HEK293T (cell line): ENCODE measurements around the gene FSTL4.

Experiments
- CTCF ChIA-PET: fragments of 350-600 bp; formaldehyde crosslinking; extraction: SDS; loops from one replicate; lab custom pipeline; 2021; ENCODE audit warnings: antibody characterized with exemption, inconsistent platforms; lab: Yijun Ruan, JAX
- POLR2A ChIA-PET: fragments of 350-600 bp; formaldehyde crosslinking; extraction: SDS; loops from one replicate; lab custom pipeline; 2020; ENCODE audit warnings: antibody characterized with exemption, inconsistent platforms; lab: Yijun Ruan, JAX
- DNase-seq: peaks from one replicate; pipeline ENCODE4 v3.0.0; 2012; ENCODE audit warnings: mixed read lengths; ENCODE audit errors: extremely low spot score
- ARNT ChIP-seq: fragments of 450-650 bp; IDR thresholded peaks from 2 replicates; pipeline ENCODE4 v1.6.1; 2017; ENCODE audit warnings: mild to moderate bottlenecking
- BHLHE40 ChIP-seq: fragments of 450-650 bp; IDR thresholded peaks from 2 replicates; pipeline ENCODE4 v1.6.1; 2016; ENCODE audit warnings: mild to moderate bottlenecking, moderate library complexity, borderline replicate concordance
- CTBP1 ChIP-seq: fragments of 450-650 bp; IDR thresholded peaks from 2 replicates; pipeline ENCODE4 v1.6.1; 2016; ENCODE audit warnings: borderline replicate concordance
- ELF4 ChIP-seq: fragments of 450-650 bp; IDR thresholded peaks from 2 replicates; pipeline ENCODE4 v1.6.1; 2017; ENCODE audit warnings: antibody characterized with exemption
- FOXA1 ChIP-seq: fragments of 450-650 bp; IDR thresholded peaks from 2 replicates; pipeline ENCODE4 v1.6.1; 2016; ENCODE audit warnings: mild to moderate bottlenecking
- FOXK2 ChIP-seq: fragments of 450-650 bp; IDR thresholded peaks from 2 replicates; pipeline ENCODE4 v1.6.1; 2016; ENCODE audit warnings: mild to moderate bottlenecking
- FOXM1 ChIP-seq: fragments of 450-650 bp; IDR thresholded peaks from 2 replicates; pipeline ENCODE4 v1.6.1; 2017; ENCODE audit warnings: mild to moderate bottlenecking, borderline replicate concordance
- HDGF ChIP-seq: fragments of 450-650 bp; IDR thresholded peaks from 2 replicates; pipeline ENCODE4 v1.6.1; 2017; ENCODE audit warnings: antibody characterized with exemption, borderline replicate concordance
- L3MBTL2 ChIP-seq: fragments of 450-650 bp; conservative IDR thresholded peaks from 2 replicates; pipeline ENCODE4 v1.6.1; 2016; ENCODE audit warnings: mild to moderate bottlenecking
- LEF1 ChIP-seq: fragments of 450-650 bp; IDR thresholded peaks from 2 replicates; pipeline ENCODE4 v1.6.1; 2017; ENCODE audit warnings: mild to moderate bottlenecking, borderline replicate concordance
- NFRKB ChIP-seq: fragments of 450-650 bp; IDR thresholded peaks from 2 replicates; pipeline ENCODE4 v1.6.1; 2016; ENCODE audit warnings: mild to moderate bottlenecking, moderate library complexity
- PKNOX1 ChIP-seq: fragments of 450-650 bp; IDR thresholded peaks from 2 replicates; pipeline ENCODE4 v1.6.1; 2016
- SP1 ChIP-seq: fragments of 450-650 bp; IDR thresholded peaks from 2 replicates; pipeline ENCODE4 v1.6.1; 2017
- SUZ12 ChIP-seq: fragments of 450-650 bp; IDR thresholded peaks from 2 replicates; pipeline ENCODE4 v1.6.1; 2016; ENCODE audit warnings: mild to moderate bottlenecking
- TARDBP ChIP-seq: fragments of 450-650 bp; IDR thresholded peaks from 2 replicates; pipeline ENCODE4 v1.6.1; 2016
- ZNF384 ChIP-seq: fragments of 450-650 bp; IDR thresholded peaks from 2 replicates; pipeline ENCODE4 v1.6.1; 2016

Gene FSTL4

GRCh38 chr5:133406977-133407632 lies 205.2 kb downstream of the FSTL4 start:
- no peak for TF ChIP-seq HDGF
- TF ChIP-seq L3MBTL2: no peak
- no peak for TF ChIP-seq FOXA1
- TF ChIP-seq ARNT: no peak
- no peak for TF ChIP-seq FOXK2
- TF ChIP-seq SP1: no peak
- no peak for TF ChIP-seq ZNF384
- no peak for TF ChIP-seq PKNOX1
- no peak for TF ChIP-seq BHLHE40
- TF ChIP-seq SUZ12: no peak
- no peak for TF ChIP-seq FOXM1
- no peak for TF ChIP-seq LEF1
- no peak for TF ChIP-seq NFRKB
- TF ChIP-seq TARDBP: no peak
- no peak for TF ChIP-seq ELF4
- TF ChIP-seq CTBP1: no peak
- DNase-seq: no peak
- ChIA-PET CTCF (interaction anchor here (1.1 to 1.8 kb wide), 2 partner anchors 14 to 16 kb away, joined by 5 read pairs; no protein-coding TSS in a partner anchor), POLR2A (no interaction called here)

DNA sequence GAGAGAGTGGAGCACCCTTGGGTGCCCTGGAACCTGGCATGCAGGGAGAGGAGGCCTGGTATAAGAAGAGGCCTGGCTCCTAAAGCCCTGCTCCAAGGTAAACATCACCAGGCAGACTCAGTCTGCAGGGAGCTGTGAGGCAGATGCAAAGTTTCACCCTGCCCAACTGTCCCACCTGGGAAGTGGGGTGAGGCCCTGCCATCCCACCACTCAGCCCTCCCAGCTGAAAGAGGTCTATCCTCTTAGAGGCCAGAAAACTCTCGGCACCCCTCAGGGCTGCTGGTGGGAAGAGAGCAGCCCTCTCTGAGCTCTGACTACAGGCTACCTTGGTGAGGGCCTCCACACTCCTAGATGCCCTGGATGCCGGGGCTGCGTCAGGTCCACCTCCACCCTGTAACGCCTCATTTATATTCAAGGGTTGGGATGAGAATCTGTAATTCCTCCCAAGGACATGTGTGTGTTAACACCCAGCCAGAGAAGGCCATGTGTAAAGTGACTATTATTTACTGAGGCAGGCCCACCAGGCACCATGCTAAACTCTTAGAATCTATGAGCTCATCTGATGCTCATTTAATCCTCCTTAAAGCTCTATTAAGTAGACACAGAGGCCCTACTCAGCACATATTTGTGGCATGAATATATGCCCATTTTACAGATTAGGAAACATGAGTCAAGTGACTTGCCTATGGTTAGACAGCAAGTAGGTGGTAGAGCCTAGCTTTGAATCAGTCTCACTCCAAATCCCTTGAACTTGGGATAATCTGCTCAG lies 205.9 kb downstream of the FSTL4 start:
- DNase-seq: no peak
- ChIA-PET POLR2A (no interaction called here), CTCF (interaction anchor here (1.1 to 1.8 kb wide), 2 partner anchors 15 to 17 kb away, joined by 5 read pairs; no protein-coding TSS in a partner anchor)
- TF ChIP-seq FOXA1 (no peak), SUZ12 (no peak), CTBP1 (no peak), L3MBTL2 (no peak), SP1 (no peak)

DNA sequence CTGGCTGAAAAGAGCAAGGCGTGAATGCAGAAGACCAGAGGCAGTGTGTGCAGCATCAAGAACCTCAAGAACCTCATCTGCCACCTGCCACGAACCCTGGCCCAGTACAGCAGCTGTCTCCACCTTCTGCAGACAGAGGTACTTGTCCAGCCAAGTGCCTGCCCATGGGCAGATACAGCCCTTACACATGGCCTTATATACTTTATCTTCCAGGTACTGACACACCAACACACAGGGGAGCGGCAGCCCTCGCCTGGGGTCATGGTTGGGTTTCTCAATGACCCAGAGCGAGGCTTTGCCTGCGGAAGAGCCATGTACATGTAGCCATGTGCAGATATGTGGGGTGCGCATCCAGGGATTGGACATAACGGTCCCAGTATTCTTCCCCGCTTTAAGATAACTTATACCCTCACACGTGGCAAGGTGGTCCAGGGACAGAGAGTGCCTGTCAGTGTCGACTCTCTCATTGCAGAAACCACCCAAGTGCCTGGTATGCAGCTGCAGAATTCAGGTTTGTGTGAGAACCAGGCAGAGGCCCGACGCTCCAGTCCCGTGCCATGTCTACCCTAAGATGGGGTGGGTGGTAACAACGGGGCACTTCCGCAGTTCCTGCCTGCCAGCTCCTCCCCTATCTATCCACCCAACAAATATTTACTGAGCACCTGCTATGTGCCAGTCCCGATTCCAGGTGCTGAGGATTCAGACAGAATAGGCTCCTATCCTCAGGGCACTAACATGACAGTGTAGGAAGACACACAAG lies 206.9 kb downstream of the FSTL4 start:
- TF ChIP-seq ZNF384 (no peak), HDGF (no peak), ELF4 (no peak), BHLHE40 (no peak), PKNOX1 (no peak), SUZ12 (no peak), NFRKB (no peak), FOXM1 (no peak), TARDBP (no peak), SP1 (no peak), FOXA1 (no peak), CTBP1 (no peak), L3MBTL2 (no peak), ARNT (no peak), LEF1 (no peak), FOXK2 (no peak)
- ChIA-PET CTCF (interaction anchor here (0.5 to 1.8 kb wide), 2 partner anchors 9 to 18 kb away, joined by 3 to 8 read pairs; no protein-coding TSS in a partner anchor), POLR2A (no interaction called here)
- DNase-seq: no peak

DNA sequence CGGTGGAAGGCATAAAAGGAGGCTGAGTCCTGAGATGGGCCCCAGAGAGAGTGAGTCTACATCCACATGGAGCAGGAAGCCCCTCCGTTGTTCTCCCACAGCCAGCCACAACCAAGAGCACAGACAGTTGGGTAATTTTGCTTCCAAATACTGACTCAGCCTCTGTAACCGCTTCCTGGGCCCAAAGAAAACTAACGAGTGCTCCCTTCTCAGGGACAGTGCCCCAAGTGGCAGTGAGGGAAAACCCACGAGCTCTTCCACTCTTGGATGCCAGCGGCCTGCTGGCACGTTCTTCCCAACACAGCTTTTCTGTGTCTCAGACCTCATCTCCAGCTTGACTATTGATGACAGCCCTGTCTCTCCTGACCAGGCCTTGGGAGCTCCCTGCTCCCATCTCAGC lies 207.6 kb downstream of the FSTL4 start:
- TF ChIP-seq ZNF384: no peak
- no peak for TF ChIP-seq FOXM1
- no peak for TF ChIP-seq ARNT
- TF ChIP-seq NFRKB: no peak
- TF ChIP-seq SP1: no peak
- TF ChIP-seq SUZ12: no peak
- no peak for TF ChIP-seq LEF1
- no peak for TF ChIP-seq HDGF
- TF ChIP-seq ELF4: no peak
- no peak for TF ChIP-seq FOXA1
- no peak for TF ChIP-seq PKNOX1
- no peak for TF ChIP-seq CTBP1
- TF ChIP-seq TARDBP: no peak
- no peak for TF ChIP-seq L3MBTL2
- no peak for TF ChIP-seq FOXK2
- DNase-seq: no peak
- ChIA-PET CTCF (interaction anchor here (0.5 to 1.8 kb wide), 4 partner anchors 8 to 19 kb away, joined by 3 to 8 read pairs (median 3); no protein-coding TSS in a partner anchor), POLR2A (no interaction called here)

- CTCF ChIA-PET: interaction anchor here (0.7 to 1.8 kb wide), 3 partner anchors 11 to 20 kb away, joined by 3 to 8 read pairs (median 3); no protein-coding TSS in a partner anchor
These were observed 208.5 kb downstream of the FSTL4 start for GRCh38 chr5:133403741-133404364.

More at GRCh38 chr5:133403741-133404364, 208.5 kb downstream of the FSTL4 start:
- POLR2A ChIA-PET: no interaction called here
- DNase-seq: no peak
- TF ChIP-seq SP1: no peak
- TF ChIP-seq NFRKB: no peak
- no peak for TF ChIP-seq FOXM1
- no peak for TF ChIP-seq ARNT
- no peak for TF ChIP-seq ELF4
- no peak for TF ChIP-seq FOXA1
- no peak for TF ChIP-seq TARDBP
- no peak for TF ChIP-seq HDGF
- TF ChIP-seq ZNF384: no peak
- TF ChIP-seq SUZ12: no peak
- TF ChIP-seq L3MBTL2: no peak
- TF ChIP-seq LEF1: no peak
- no peak for TF ChIP-seq FOXK2
- TF ChIP-seq PKNOX1: no peak
